Measurements from ENCODE around the gene SGMS1.

The SGMS1 gene

DNA sequence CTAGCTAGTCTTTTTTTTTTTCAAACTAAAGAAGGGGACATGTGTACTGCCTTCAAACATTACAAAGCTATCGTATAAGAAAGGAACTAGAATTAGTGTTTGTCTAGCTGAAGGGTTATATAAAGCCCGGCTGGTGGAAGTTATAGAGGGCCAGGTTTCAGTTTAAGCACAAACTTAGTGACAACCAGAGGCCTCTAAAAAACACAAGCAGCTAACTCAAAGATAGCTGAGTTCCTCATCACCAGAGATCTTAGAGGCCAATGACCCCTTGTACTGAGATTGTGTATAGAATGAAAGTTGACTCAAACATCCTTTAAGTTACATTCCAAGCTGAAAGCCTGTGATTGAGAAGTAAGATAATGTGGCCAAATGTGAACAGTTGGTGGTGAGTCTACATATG lies 28.1 kb upstream of the SGMS1 start:
- Histone ChIP-seq H3K18ac (ENCODE audit: low read depth in 1 of 2, low read length in 2 of 2) (no peak overlapping the region), H3K9me3 (ENCODE audit: control insufficient read depth, low read length) (no peaks in the 10 kb centered on the region), H2BK12ac (ENCODE audit: low read length in 2 of 2) (no peak overlapping the region), H2AK5ac (ENCODE audit: low read length, severe bottlenecking) (no peak overlapping the region), H3K14ac (ENCODE audit: low read length in 2 of 2) (no peak overlapping the region), H2AFZ (ENCODE audit: low read depth, low read length) (no peak overlapping the region), H3K27ac (ENCODE audit: low read length, poor library complexity, severe bottlenecking) (no peak overlapping the region), H2BK15ac (ENCODE audit: low read depth, poor library complexity, severe bottlenecking) (no peak overlapping the region), H3K4ac (ENCODE audit: low read depth in 1 of 2, low read length in 2 of 2) (no peak overlapping the region), H3K36me3 (ENCODE audit: control insufficient read depth in 1 of 2, insufficient read depth in 2 of 2, low read depth in 1 of 2, low read length in 2 of 2) (no peaks in the 10 kb centered on the region), H3K4me3 (ENCODE audit: insufficient read depth in 1 of 2, low read depth in 1 of 2, low read length in 2 of 2) (no peak overlapping the region), H2BK120ac (ENCODE audit: low read depth, low read length) (no peak overlapping the region), H3K27me3 (ENCODE audit: control insufficient read depth in 1 of 2, insufficient read depth in 1 of 2, low read length in 2 of 2) (peaks cover 0 to 14% of the 10 kb centered on the region in 2 experiments), H2BK5ac (ENCODE audit: low read depth, low read length, poor library complexity, severe bottlenecking) (no peak overlapping the region), H3K23ac (ENCODE audit: low read length in 2 of 2) (no peak overlapping the region), H4K91ac (ENCODE audit: low read length) (no peak overlapping the region), H4K8ac (ENCODE audit: low read length) (no peak overlapping the region), H3K4me1 (ENCODE audit: control insufficient read depth, insufficient read depth, low read depth, low read length) (no peaks in the 10 kb centered on the region), H3K9ac (ENCODE audit: low read length) (no peak overlapping the region), H3K4me2 (ENCODE audit: low read length, poor library complexity, severe bottlenecking) (no peak overlapping the region), H3K79me1 (replicated peaks; ENCODE audit: low read length, poor library complexity, severe bottlenecking) (no peaks in the 10 kb centered on the region)
- DNase-seq = peak; percentile 7
- 83% methylated on average over 1 of the region's 2 CpGs for WGBS

DNA sequence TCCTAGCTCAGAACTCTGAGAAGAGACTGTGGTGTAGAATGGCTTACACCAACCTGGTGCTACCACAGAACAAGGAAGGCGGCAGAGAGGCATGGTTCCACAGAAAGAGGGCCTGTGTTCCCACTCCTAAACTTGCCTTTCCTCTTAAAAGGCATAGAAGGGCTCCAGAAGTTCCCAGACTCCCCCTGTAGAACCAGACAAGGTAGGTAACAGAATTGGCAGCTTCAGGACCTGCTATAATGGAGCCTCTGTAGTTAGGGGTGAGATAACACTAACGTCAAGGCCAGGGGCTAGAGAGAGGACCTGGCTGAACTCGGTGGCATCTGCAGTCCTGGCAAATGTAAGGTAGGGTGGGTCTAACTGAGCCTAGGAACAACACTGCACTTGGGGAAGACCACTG lies 26.7 kb upstream of the SGMS1 start:
- Histone ChIP-seq H4K91ac (ENCODE audit: low read length) (no peak overlapping the region), H3K9me3 (ENCODE audit: control insufficient read depth, low read length) (no peaks in the 10 kb centered on the region)
- 90% methylated on average over 3 of the region's 3 CpGs for WGBS

DNA sequence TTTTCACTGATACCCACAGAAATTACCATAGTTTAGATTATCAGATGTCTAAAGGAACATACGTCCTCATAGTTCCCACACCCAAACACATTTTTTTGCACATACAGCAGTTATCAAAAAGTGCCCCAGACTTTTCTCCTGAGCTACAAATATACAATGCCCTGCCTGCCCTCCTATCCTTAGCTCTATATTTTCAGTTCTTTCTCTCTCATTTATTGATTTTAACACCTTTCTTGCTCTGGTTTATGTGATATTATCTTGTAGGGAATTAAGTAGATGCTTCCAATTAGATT lies 25.1 kb upstream of the SGMS1 start:
- 90% methylated on average over 1 of the region's 1 CpG for WGBS
- H3K27ac ChIP-seq (ENCODE audit: low read length, poor library complexity, severe bottlenecking) = no peak overlapping the region
- no peak overlapping the region for H3K14ac ChIP-seq (ENCODE audit: low read length in 2 of 2)
- no peaks in the 10 kb centered on the region for H3K36me3 ChIP-seq (ENCODE audit: control insufficient read depth in 1 of 2, insufficient read depth in 2 of 2, low read depth in 1 of 2, low read length in 2 of 2)
- H3K4me1 ChIP-seq (ENCODE audit: control insufficient read depth, insufficient read depth, low read depth, low read length) = no peaks in the 10 kb centered on the region
- no peak overlapping the region for H3K4ac ChIP-seq (ENCODE audit: low read depth in 1 of 2, low read length in 2 of 2)
- no peak overlapping the region for H2BK12ac ChIP-seq (ENCODE audit: low read length in 2 of 2)
- H4K91ac ChIP-seq (ENCODE audit: low read length) = no peak overlapping the region
- H2BK120ac ChIP-seq (ENCODE audit: low read depth, low read length) = no peak overlapping the region
- DNase-seq = no peak
- no peaks in the 10 kb centered on the region for H3K79me1 ChIP-seq (replicated peaks; ENCODE audit: low read length, poor library complexity, severe bottlenecking)
- H2AK5ac ChIP-seq (ENCODE audit: low read length, severe bottlenecking) = no peak overlapping the region
- no peak overlapping the region for H3K18ac ChIP-seq (ENCODE audit: low read depth in 1 of 2, low read length in 2 of 2)
- H3K4me3 ChIP-seq (ENCODE audit: insufficient read depth in 1 of 2, low read depth in 1 of 2, low read length in 2 of 2) = no peak overlapping the region
- no peak overlapping the region for H3K23ac ChIP-seq (ENCODE audit: low read length in 2 of 2)
- H2BK15ac ChIP-seq (ENCODE audit: low read depth, poor library complexity, severe bottlenecking) = no peak overlapping the region
- H3K9ac ChIP-seq (ENCODE audit: low read length) = no peak overlapping the region
- H2AFZ ChIP-seq (ENCODE audit: low read depth, low read length) = no peak overlapping the region
- no peak overlapping the region for H2BK5ac ChIP-seq (ENCODE audit: low read depth, low read length, poor library complexity, severe bottlenecking)
- no peaks in the 10 kb centered on the region for H3K9me3 ChIP-seq (ENCODE audit: control insufficient read depth, low read length)
- no peak overlapping the region for H4K8ac ChIP-seq (ENCODE audit: low read length)
- H3K4me2 ChIP-seq (ENCODE audit: low read length, poor library complexity, severe bottlenecking) = no peak overlapping the region
- peaks cover 0 to 3% of the 10 kb centered on the region in 2 experiments for H3K27me3 ChIP-seq (ENCODE audit: control insufficient read depth in 1 of 2, insufficient read depth in 1 of 2, low read length in 2 of 2)

More for the DNA sequence above, 26.7 kb upstream of the SGMS1 start:
- H3K79me1 ChIP-seq (replicated peaks; ENCODE audit: low read length, poor library complexity, severe bottlenecking) = no peaks in the 10 kb centered on the region
- H2BK120ac ChIP-seq (ENCODE audit: low read depth, low read length) = no peak overlapping the region
- no peak overlapping the region for H2BK5ac ChIP-seq (ENCODE audit: low read depth, low read length, poor library complexity, severe bottlenecking)
- no peak overlapping the region for H3K4me2 ChIP-seq (ENCODE audit: low read length, poor library complexity, severe bottlenecking)
- no peak overlapping the region for H3K9ac ChIP-seq (ENCODE audit: low read length)
- H2AK5ac ChIP-seq (ENCODE audit: low read length, severe bottlenecking) = no peak overlapping the region
- H3K27ac ChIP-seq (ENCODE audit: low read length, poor library complexity, severe bottlenecking) = no peak overlapping the region
- H2AFZ ChIP-seq (ENCODE audit: low read depth, low read length) = no peak overlapping the region
- no peak overlapping the region for H4K8ac ChIP-seq (ENCODE audit: low read length)
- peaks cover 0 to 14% of the 10 kb centered on the region in 2 experiments for H3K27me3 ChIP-seq (ENCODE audit: control insufficient read depth in 1 of 2, insufficient read depth in 1 of 2, low read length in 2 of 2)
- DNase-seq = no peak
- no peaks in the 10 kb centered on the region for H3K36me3 ChIP-seq (ENCODE audit: control insufficient read depth in 1 of 2, insufficient read depth in 2 of 2, low read depth in 1 of 2, low read length in 2 of 2)
- H3K23ac ChIP-seq (ENCODE audit: low read length in 2 of 2) = no peak overlapping the region
- no peak overlapping the region for H3K14ac ChIP-seq (ENCODE audit: low read length in 2 of 2)
- no peaks in the 10 kb centered on the region for H3K4me1 ChIP-seq (ENCODE audit: control insufficient read depth, insufficient read depth, low read depth, low read length)
- H3K4ac ChIP-seq (ENCODE audit: low read depth in 1 of 2, low read length in 2 of 2) = no peak overlapping the region
- H3K4me3 ChIP-seq (ENCODE audit: insufficient read depth in 1 of 2, low read depth in 1 of 2, low read length in 2 of 2) = no peak overlapping the region
- no peak overlapping the region for H2BK12ac ChIP-seq (ENCODE audit: low read length in 2 of 2)
- no peak overlapping the region for H3K18ac ChIP-seq (ENCODE audit: low read depth in 1 of 2, low read length in 2 of 2)
- H2BK15ac ChIP-seq (ENCODE audit: low read depth, poor library complexity, severe bottlenecking) = no peak overlapping the region

DNA sequence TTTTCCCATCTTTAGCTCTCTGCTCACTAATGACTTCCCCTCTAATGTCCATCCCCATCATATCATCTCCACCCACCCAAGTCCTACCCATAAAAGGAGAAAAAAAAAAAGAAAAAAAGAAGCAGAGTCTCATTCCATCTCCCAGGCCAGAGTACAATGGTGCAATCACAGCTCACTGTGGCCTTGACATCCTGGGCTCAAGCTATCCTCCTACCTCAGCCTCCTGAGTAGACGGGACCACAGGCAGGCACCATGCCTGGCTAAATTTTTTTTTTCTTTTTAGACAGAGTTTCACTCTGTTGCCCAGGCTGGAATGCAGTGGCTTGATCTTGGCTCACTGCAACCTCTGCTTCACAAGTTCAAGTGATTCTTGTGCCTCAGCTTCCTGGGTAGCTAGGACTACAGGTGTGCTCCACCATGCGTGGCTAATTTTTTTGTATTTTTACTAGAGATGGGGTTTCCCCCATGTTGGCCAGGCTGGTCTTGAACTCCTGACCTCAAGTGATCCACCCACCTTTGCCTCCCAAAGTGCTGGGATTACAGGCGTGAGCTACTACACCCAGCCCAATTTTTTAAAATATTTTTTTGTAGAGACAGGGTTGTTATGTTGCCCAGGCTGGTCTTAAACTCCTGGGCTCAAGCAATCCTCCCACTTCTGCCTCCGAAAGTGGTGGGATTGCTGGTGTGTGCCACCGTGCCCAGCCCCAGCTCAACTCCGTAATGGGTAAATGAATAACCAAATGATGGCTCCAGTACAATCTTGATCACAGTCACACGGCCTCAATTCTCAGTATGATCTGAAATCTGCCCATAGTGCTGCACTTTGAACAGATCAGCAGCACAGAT lies 24.6 kb upstream of the SGMS1 start:
- H3K4me2 ChIP-seq (ENCODE audit: low read length, poor library complexity, severe bottlenecking) = no peak overlapping the region
- no peaks in the 10 kb centered on the region for H3K27me3 ChIP-seq (ENCODE audit: control insufficient read depth in 1 of 2, insufficient read depth in 1 of 2, low read length in 2 of 2)
- DNase-seq = no peak
- H3K79me1 ChIP-seq (replicated peaks; ENCODE audit: low read length, poor library complexity, severe bottlenecking) = no peaks in the 10 kb centered on the region
- H2AFZ ChIP-seq (ENCODE audit: low read depth, low read length) = no peak overlapping the region
- no peak overlapping the region for H4K91ac ChIP-seq (ENCODE audit: low read length)
- no peaks in the 10 kb centered on the region for H3K9me3 ChIP-seq (ENCODE audit: control insufficient read depth, low read length)
- H3K4ac ChIP-seq (ENCODE audit: low read depth in 1 of 2, low read length in 2 of 2) = no peak overlapping the region
- no peak overlapping the region for H2AK5ac ChIP-seq (ENCODE audit: low read length, severe bottlenecking)
- H3K23ac ChIP-seq (ENCODE audit: low read length in 2 of 2) = no peak overlapping the region
- no peak overlapping the region for H2BK12ac ChIP-seq (ENCODE audit: low read length in 2 of 2)
- H3K14ac ChIP-seq (ENCODE audit: low read length in 2 of 2) = no peak overlapping the region
- H3K4me3 ChIP-seq (ENCODE audit: insufficient read depth in 1 of 2, low read depth in 1 of 2, low read length in 2 of 2) = no peak overlapping the region
- H3K36me3 ChIP-seq (ENCODE audit: control insufficient read depth in 1 of 2, insufficient read depth in 2 of 2, low read depth in 1 of 2, low read length in 2 of 2) = no peaks in the 10 kb centered on the region
- H4K8ac ChIP-seq (ENCODE audit: low read length) = no peak overlapping the region
- H3K18ac ChIP-seq (ENCODE audit: low read depth in 1 of 2, low read length in 2 of 2) = no peak overlapping the region
- H2BK15ac ChIP-seq (ENCODE audit: low read depth, poor library complexity, severe bottlenecking) = no peak overlapping the region
- no peaks in the 10 kb centered on the region for H3K4me1 ChIP-seq (ENCODE audit: control insufficient read depth, insufficient read depth, low read depth, low read length)
- no peak overlapping the region for H2BK120ac ChIP-seq (ENCODE audit: low read depth, low read length)
- H3K27ac ChIP-seq (ENCODE audit: low read length, poor library complexity, severe bottlenecking) = no peak overlapping the region
- 87% methylated on average over 5 of the region's 7 CpGs for WGBS
- H2BK5ac ChIP-seq (ENCODE audit: low read depth, low read length, poor library complexity, severe bottlenecking) = no peak overlapping the region
- H3K9ac ChIP-seq (ENCODE audit: low read length) = no peak overlapping the region
